ENCODE measurements around the gene MPRIP. TPM values are rescaled to one million over a fixed set of nuclear protein-coding genes. Genes with fewer than 3 reads are reported as not detected.

MPRIP gene
- total RNA-seq, 1 donor from 2014 or later, result 423 TPM

DNA sequence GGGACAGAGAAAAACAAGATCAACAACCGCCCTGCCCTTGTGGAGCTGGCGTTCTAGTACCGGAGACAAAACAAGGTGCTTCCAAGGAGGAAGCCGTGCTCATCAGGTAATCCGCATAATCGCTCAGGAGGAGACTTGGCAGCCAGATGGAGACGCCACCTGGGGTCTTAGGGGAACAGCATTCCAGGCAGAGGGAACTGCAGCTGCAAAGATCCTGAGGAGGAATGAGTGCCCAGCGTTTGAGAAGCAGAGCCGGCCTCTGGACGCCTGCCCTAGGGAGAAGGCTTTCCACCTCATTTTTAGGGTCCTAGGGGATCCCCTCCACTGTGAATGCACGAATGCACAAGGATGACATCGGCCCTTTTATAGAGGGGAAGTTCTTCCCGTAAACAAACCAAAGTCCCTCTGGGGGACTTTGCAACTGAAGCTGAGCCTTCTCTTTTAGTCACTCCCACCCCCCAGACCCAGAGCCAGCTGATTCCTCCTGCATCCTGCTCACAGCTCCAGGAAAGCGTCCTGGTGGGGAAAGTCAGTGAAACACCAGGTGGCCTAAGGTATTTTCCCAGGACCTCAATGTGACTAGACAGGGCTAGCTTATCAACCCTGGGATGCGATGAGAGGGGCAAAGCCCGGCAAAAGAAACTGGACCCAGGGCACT lies 13.2 kb upstream of the MPRIP start:
- DNase-seq (ENCODE audit: low spot score), result no peak

DNA sequence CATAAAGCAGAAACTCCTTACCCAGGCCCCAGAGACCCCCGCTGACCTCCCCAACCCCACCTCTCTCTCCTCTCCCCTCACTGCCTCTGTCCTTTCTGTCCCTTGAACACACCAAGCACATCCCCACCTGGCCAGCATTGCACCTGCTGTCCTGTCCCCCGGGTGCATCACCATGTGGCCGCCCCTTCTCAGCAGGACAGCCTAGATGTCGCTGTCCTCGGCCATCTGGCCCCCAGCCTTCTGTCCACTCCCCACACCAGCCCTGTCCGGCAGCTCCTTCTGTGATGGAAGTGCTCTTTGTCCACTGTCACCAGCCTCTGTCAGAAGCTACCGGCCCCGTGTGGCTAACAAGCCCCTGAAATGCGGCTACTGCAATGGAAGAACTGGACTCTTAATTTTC lies 12.3 kb upstream of the MPRIP start:
- no peak for DNase-seq (ENCODE audit: low spot score)

DNA sequence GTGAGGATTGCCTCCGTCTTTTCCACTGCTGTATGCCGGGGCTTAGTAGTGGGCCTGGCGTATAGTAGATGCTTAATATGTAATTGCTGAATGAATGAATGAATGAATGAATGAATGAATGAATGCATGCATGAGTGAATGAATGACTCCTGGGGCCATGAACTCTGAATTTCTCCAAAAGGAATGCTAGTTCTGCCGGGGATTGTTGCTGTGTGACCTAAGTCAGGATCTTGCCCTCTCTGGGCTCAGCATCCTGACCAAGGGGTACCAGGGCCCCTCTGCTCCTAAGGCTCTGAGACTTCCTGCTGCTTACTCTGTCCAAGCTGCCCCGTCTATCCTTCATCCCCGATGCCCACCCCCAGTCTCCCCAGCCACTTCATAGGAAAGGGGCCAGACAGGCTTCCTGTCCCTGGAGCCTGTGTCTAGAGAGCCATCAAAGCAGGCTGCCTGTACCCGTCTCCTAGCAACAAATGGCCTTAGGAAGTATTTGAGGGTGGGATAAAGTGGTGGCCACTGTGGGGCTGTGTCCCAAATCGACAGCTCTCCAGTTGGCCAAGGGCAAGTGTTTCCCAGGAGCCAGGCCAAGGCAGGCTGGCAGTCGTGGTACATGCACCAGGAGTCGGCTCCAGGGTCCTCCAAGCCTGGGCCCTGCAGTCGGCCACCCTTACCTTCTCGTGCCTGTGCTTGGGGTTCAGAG lies 11.6 kb upstream of the MPRIP start:
- no peak for DNase-seq (ENCODE audit: low spot score)

GRCh38 chr17:17032131-17032692 lies 10.0 kb upstream of the MPRIP start:
- peak; percentile 72 for DNase-seq (ENCODE audit: low spot score)

DNA sequence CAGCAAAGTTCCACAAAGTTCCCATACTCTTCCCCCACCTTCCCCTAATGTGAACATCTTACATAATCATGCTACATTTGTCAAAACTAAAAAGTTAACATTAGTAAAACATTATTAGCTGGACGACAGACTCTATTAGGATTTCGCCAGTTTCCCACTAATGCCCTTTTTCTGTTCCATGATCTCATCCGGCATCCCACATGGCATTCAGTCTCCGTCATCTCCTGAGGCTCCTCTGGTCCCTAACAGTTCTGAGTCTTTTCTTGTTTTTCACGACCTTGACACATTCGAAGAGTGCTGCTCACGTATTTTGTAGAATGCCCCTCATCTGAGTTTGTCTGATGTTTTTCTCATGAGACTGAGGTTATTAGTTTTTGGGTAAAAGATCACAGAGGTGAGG lies 8.8 kb upstream of the MPRIP start:
- DNase-seq (ENCODE audit: low spot score), result no peak

- DNase-seq (ENCODE audit: low spot score), result no peak
Measured at GRCh38 chr17:17034026-17034425, 8.2 kb upstream of the MPRIP start.

- no peak for DNase-seq (ENCODE audit: low spot score)
Measured at GRCh38 chr17:17034496-17035075, 7.7 kb upstream of the MPRIP start.

DNA sequence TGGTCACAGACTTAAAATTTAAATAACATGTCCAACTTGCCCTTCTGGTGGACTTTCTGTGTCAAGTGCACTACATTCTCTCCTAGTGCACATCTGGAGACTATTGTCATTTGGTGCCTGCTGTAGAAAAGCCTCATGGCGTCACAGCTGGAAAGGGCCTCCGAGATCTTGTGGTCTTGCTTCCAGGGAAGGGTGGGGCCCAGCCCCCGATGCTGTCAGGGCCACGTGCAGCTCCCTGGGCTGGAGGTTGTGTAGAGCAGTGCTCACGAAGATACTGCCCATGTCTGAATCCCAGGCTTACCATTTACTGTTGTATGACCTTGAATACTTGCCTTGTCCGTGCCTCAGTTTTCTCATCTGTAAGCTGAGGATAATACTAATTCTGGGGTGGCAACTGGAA lies 6.8 kb upstream of the MPRIP start:
- no peak for DNase-seq (ENCODE audit: low spot score)

- no peak for DNase-seq (ENCODE audit: low spot score)
Measured at GRCh38 chr17:17035920-17036523, 6.2 kb upstream of the MPRIP start.

- DNase-seq (ENCODE audit: low spot score), result no peak
Measured at GRCh38 chr17:17036524-17036998, 5.7 kb upstream of the MPRIP start.

GRCh38 chr17:17039911-17040310 lies 2.3 kb upstream of the MPRIP start:
- no peak for DNase-seq (ENCODE audit: low spot score)

DNA sequence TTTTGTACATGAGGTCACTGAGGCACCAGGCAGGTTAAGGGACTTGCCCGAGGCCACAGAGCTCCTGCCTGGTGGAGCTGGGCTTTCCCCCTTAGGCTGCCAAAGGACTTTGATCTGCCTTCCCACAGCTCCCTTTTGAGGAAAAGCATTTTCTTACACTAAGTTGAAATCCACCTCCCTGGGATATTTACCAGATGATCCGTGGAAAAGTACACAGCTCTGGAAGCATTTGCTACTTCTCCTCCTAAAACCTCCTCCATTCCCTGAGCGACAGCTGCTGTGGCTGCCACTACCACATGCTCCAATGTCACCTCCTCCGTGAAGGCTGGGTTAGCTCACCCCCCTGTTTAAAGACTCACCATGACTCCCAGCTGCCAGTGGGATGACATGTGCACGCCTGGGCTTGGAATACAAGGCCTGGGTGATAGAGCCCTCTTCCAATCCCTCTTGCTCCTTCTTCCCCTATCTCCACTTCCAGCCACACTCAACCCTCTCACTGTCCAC lies 1.2 kb upstream of the MPRIP start:
- DNase-seq (ENCODE audit: low spot score), result no peak

DNA sequence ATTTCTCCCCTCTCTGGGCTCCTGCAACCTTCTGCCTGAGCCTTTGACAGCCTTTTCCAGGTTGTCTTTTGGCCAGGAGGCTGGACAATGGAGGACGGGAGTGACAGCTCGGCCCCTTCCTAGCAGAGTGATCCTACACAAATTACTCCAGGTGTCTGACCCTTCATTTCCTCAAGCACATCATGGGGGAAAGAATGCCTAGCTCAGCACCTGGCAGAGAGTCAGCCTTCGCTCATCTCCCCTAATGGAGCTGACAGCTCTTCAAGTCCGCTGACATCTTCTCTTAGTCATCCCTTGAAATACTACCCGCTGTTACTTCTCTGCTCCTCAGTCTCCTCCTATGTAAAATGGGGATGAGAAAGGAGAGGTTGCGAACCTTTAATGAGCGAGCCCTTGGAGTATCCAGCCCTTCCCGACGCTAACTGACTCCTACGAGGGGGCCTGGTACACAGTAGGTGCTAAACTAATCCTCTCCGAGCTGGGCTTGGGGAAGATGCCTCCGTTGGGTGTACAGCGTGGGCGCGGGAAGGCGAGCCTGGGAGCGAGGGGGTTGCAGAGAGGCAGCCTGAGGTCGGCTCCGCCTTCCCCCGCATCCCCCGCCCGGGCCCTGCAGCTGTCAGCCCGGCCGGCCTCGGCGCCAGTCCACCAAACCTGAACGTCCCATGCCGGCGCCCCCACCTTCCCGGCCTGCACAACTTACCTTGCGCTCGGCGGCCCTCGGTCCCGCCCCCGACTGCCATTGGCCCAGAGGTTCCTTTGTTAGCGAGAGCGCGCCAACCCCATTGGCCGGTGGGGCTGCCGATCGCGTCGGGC lies 480 bp upstream of the MPRIP start:
- peak; percentile 98 for DNase-seq (ENCODE audit: low spot score)

GRCh38 chr17:17042851-17043460 lies 699 bp downstream of the MPRIP start:
- no peak for DNase-seq (ENCODE audit: low spot score)

DNA sequence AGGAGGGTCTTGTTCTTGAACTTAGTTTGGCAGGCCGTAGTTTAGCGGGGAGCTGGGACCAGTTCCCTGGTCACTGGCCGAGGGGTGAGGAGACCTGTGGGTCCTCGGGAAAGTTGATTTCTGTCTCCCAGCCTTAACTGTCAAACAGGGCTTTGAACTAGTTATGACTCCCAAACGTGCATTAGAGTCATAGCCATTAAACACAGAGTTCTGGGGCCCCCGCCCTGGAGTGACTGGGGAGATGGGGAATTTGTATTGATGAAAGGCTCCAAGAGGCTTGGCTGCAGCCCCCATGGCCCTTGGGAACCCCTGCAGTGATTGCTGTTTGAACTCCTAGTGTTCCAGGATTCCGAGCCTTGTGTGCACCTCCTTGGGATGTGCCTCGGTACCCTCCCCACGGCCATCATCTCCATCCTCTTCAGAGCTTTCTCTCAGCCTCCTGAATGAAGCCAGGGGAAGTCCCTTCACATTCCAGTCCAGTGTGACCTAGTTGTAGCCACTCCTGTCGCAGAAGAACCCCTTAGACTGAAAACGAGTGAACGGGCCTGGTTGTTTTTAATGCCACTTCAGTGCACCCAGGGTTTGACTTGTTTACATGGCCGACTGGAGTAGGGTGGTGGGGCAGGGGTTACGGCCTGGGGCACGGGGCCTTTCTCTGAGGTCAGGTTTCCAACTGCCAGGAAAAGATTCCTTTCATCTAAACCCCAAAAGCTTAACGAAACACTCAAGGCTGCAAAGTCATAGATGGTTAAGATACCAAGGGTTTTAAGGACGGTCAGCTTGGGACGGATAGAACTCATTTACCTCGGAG lies 1.4 kb downstream of the MPRIP start:
- DNase-seq (ENCODE audit: low spot score), result no peak

DNA sequence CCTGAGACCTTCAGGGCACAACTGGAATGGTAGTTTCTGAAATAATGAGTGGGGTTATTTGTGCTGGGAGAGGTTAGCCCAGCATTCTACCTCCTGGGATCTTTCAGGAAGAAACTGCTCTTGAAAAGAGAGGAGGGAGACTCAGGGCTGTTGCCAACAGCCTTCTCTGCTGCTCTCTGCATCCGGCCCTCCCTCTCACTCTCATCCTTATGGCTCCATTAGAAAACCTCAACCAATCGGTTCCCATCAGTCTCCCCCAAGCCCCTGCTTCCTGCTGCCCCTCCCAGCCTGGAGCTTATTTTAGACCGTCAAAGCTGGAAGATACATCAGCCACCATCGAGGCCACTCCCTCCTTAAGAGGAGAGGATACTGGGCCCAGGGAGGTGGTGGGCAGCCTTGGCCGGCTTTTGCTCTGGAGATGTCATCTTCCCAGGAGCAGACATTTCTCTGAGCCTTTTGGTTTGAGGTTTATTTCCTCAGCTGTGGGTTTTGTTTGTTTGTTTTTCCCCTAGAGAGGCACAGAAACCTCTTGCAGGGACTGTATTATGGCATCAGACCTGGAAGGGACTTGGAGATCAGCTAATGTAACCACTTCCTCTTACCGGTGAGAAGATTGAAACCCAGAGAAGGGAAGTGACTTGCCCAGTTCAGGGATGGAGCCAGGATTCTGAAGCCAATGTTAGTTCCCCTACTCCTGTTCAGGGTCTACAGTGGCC lies 2.7 kb downstream of the MPRIP start:
- peak; percentile 46 for DNase-seq (ENCODE audit: low spot score)

GRCh38 chr17:17048106-17048505 lies 5.8 kb downstream of the MPRIP start:
- peak; percentile 15 for DNase-seq (ENCODE audit: low spot score)

DNA sequence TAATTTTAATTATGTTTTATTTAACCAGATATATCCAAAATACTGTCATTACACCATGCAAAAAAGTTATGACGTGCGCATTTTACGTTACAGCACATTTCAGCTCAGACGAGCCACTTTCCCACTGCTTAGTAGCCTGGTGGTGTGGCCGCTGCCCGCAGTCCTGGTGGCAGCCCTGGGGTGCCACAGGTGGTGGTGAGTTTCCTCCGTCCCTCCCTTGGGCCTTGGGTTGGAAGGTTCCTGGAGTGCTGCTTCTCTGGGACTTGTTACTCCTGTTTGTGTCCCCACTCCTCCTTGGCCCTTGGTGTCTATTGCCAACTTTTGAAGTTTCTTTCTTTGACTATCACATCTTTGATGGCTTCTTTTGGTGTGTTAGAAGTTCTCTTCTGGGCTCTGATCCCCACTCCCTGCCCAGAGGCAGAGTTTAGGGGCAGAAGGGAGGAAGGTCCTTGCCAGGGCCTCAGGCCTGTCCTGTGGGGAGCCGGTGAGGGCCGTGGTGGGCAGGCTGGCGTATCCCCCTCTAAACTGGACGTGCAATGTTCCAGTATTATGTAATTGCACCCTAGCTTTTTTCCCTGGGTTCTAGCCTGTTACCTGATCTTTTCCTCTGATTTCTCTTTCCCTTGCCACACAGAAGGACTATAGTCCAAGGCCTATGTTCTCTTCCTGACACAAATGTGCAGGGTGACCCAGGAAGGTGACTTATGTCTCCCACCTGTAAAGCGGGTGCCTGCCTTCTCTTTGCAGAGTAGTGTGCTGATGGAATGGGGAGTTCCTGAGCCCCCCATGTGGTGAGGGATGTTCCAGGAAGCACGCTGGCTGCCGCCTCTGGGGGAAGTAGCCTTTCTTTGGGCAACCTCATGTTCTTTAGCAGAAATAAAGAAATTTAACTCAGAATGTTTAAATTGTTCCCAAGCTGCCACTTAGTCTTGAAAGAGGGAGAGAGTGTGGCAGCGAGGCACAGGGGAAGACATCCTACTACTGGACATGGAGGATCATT lies 8.4 kb downstream of the MPRIP start:
- peak; percentile 35 for DNase-seq (ENCODE audit: low spot score)

Measured in ureter (tissue), 1 donor.